Measurements from ENCODE around the gene TRPM5.

DNA sequence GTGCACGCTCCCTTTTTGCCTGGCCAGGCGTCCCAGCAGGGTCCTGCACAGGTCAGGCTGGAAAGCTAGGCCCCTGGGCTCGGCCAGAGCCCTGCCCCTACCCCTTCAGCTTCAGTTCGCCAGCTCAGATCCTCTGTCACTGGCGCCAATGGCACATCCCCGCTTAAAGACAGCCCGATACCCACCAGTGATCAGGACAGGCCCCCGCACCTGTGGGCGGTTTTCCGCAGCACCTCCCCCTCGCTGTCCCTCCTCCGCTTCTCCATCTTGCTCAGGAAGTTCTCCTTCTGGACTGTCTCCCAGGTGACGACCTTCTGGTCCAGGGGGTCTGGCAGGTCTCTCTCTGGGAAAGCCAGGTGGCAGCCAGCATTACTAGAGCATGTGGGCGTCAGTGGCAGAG is 37.9 kb downstream of the TRPM5 start:
- no peak for TF ChIP-seq RBBP5 (IDR thresholded peaks at IDR 0.05; ENCODE audit: borderline replicate concordance, low read depth, low read length)
- TF ChIP-seq, protein P1, sequence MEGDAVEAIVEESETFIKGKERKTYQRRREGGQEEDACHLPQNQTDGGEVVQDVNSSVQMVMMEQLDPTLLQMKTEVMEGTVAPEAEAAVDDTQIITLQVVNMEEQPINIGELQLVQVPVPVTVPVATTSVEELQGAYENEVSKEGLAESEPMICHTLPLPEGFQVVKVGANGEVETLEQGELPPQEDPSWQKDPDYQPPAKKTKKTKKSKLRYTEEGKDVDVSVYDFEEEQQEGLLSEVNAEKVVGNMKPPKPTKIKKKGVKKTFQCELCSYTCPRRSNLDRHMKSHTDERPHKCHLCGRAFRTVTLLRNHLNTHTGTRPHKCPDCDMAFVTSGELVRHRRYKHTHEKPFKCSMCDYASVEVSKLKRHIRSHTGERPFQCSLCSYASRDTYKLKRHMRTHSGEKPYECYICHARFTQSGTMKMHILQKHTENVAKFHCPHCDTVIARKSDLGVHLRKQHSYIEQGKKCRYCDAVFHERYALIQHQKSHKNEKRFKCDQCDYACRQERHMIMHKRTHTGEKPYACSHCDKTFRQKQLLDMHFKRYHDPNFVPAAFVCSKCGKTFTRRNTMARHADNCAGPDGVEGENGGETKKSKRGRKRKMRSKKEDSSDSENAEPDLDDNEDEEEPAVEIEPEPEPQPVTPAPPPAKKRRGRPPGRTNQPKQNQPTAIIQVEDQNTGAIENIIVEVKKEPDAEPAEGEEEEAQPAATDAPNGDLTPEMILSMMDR (IDR thresholded peaks at IDR 0.05; ENCODE audit: control extremely low read depth in 1 of 3, insufficient read depth in 1 of 3, low read depth in 1 of 3, low read length in 3 of 3): no peak
- TF ChIP-seq TAF1 (IDR thresholded peaks at IDR 0.05; ENCODE audit: low read depth, low read length): no peak
- TF ChIP-seq, protein P2, sequence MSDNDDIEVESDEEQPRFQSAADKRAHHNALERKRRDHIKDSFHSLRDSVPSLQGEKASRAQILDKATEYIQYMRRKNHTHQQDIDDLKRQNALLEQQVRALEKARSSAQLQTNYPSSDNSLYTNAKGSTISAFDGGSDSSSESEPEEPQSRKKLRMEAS (IDR thresholded peaks at IDR 0.05): no peak
- TF ChIP-seq SRF (IDR thresholded peaks at IDR 0.05; ENCODE audit: low read depth, low read length): no peak
- TF ChIP-seq POLR2A (IDR thresholded peaks at IDR 0.05; ENCODE audit: control extremely low read depth in 1 of 2, low read depth in 2 of 2, low read length in 2 of 2): no peak
- no peak for TF ChIP-seq TCF12 (IDR thresholded peaks at IDR 0.05; ENCODE audit: low read depth, low read length)
- no peak for TF ChIP-seq KDM4A (IDR thresholded peaks at IDR 0.05; ENCODE audit: low read depth, low read length, severe bottlenecking)
- no peak for TF ChIP-seq NRF1 (IDR thresholded peaks at IDR 0.05; ENCODE audit: low read depth, low read length)
- no peak for TF ChIP-seq EZH2 (IDR thresholded peaks at IDR 0.05; ENCODE audit: low read depth, low read length, severe bottlenecking)
- TF ChIP-seq POLR2AphosphoS5 (IDR thresholded peaks at IDR 0.05; ENCODE audit: low read depth, low read length): no peak
- no peak for TF ChIP-seq YY1 (IDR thresholded peaks at IDR 0.05; ENCODE audit: low read depth, low read length)
- TF ChIP-seq SUZ12 (IDR thresholded peaks at IDR 0.05; ENCODE audit: low read length): no peak

All from H1 (cell line).